ENCODE data around the gene DOCK9. TPM values are rescaled to one million over a fixed set of nuclear protein-coding genes. Genes with fewer than 3 reads are reported as not detected.

The DOCK9 gene
- total RNA-seq, 2 donors from 2014 or later: 58.6 to 102 TPM

GRCh38 chr13:98997738-98998641, 20.1 kb upstream of the DOCK9 start:
- H3K4me3 ChIP-seq: no peak overlapping the region
- H3K4me1 ChIP-seq (ENCODE audit: control insufficient read depth in 1 of 2, low read depth in 2 of 2): peaks cover 3 to 23% of the 10 kb centered on the region in 2 donors
- H3K27me3 ChIP-seq (replicated peaks; ENCODE audit: insufficient read depth): no peaks in the 10 kb centered on the region
- no peaks in the 10 kb centered on the region for H3K36me3 ChIP-seq
- no peak for TF ChIP-seq CTCF (IDR thresholded peaks at IDR 0.05)
- no peak for ATAC-seq (ENCODE audit: insufficient number of reproducible peaks, low FRiP score, low read depth)
- no peaks in the 10 kb centered on the region for H3K9me3 ChIP-seq
- H3K27ac ChIP-seq: no peak overlapping the region
- no peak for DNase-seq (ENCODE audit: low spot score)

GRCh38 chr13:98997011-98997730, 19.3 kb upstream of the DOCK9 start:
- H3K36me3 ChIP-seq: no peaks in the 10 kb centered on the region
- DNase-seq (ENCODE audit: low spot score) (no peak), ATAC-seq (ENCODE audit: insufficient number of reproducible peaks, low FRiP score, low read depth) (no peak)
- no peak overlapping the region for H3K4me3 ChIP-seq
- TF ChIP-seq CTCF (IDR thresholded peaks at IDR 0.05): no peak
- H3K27me3 ChIP-seq (replicated peaks; ENCODE audit: insufficient read depth): no peaks in the 10 kb centered on the region
- H3K27ac ChIP-seq: no peak overlapping the region
- H3K4me1 ChIP-seq (ENCODE audit: control insufficient read depth in 1 of 2, low read depth in 2 of 2): peaks cover 3 to 23% of the 10 kb centered on the region in 2 donors
- no peaks in the 10 kb centered on the region for H3K9me3 ChIP-seq

GRCh38 chr13:98996046-98996445, 18.2 kb upstream of the DOCK9 start:
- Histone ChIP-seq H3K27ac (no peak overlapping the region), H3K9me3 (no peaks in the 10 kb centered on the region), H3K4me1 (ENCODE audit: control insufficient read depth in 1 of 2, low read depth in 2 of 2) (peaks cover 3 to 23% of the 10 kb centered on the region in 2 donors), H3K36me3 (no peaks in the 10 kb centered on the region), H3K27me3 (replicated peaks; ENCODE audit: insufficient read depth) (no peaks in the 10 kb centered on the region), H3K4me3 (no peak overlapping the region)
- TF ChIP-seq CTCF (IDR thresholded peaks at IDR 0.05): no peak
- no peak for ATAC-seq (ENCODE audit: insufficient number of reproducible peaks, low FRiP score, low read depth)
- DNase-seq (ENCODE audit: low spot score): no peak

- Histone ChIP-seq H3K4me3 (no peak overlapping the region), H3K9me3 (no peaks in the 10 kb centered on the region), H3K4me1 (ENCODE audit: control insufficient read depth in 1 of 2, low read depth in 2 of 2) (peaks cover 2 to 12% of the 10 kb centered on the region in 2 donors), H3K27me3 (replicated peaks; ENCODE audit: insufficient read depth) (no peaks in the 10 kb centered on the region), H3K27ac (no peak overlapping the region), H3K36me3 (no peaks in the 10 kb centered on the region)
- TF ChIP-seq CTCF (IDR thresholded peaks at IDR 0.05): no peak
- no peak for ATAC-seq (ENCODE audit: insufficient number of reproducible peaks, low FRiP score, low read depth)
- no peak for DNase-seq (ENCODE audit: low spot score)
These were observed 17.0 kb upstream of the DOCK9 start for GRCh38 chr13:98994896-98995295.

- H3K4me1 ChIP-seq (ENCODE audit: control insufficient read depth in 1 of 2, low read depth in 2 of 2): peaks cover 0 to 4% of the 10 kb centered on the region in 2 donors
- ATAC-seq (ENCODE audit: insufficient number of reproducible peaks, low FRiP score, low read depth) (no peak), DNase-seq (ENCODE audit: low spot score) (no peak)
- no peak overlapping the region for H3K4me3 ChIP-seq
- no peaks in the 10 kb centered on the region for H3K36me3 ChIP-seq
- TF ChIP-seq CTCF (IDR thresholded peaks at IDR 0.05): no peak
- H3K27me3 ChIP-seq (replicated peaks; ENCODE audit: insufficient read depth): no peaks in the 10 kb centered on the region
- no peaks in the 10 kb centered on the region for H3K9me3 ChIP-seq
- H3K27ac ChIP-seq: no peak overlapping the region
These were observed 16.2 kb upstream of the DOCK9 start for GRCh38 chr13:98994080-98994479.
